Astrocyte (in vitro differentiated cells and primary cell): Measurements from ENCODE around the gene OMD.

Experiments used
- CTCF ChIP-seq: IDR thresholded peaks from 2 replicates; pipeline ENCODE4 v1.5.1; 2011; ENCODE audit warnings: low read depth, mild to moderate bottlenecking, inconsistent platforms, low read length, moderate library complexity; ENCODE audit not compliant: insufficient read depth
- EZH2 ChIP-seq: IDR thresholded peaks from 2 replicates; pipeline ENCODE4 v1.6.1; 2012; ENCODE audit warnings: mild to moderate bottlenecking, low read length, inconsistent platforms; ENCODE audit not compliant: insufficient read depth

- TF ChIP-seq CTCF (no peak), EZH2 (no peak)
These were observed 46.4 kb downstream of the OMD start for GRCh38 chr9:92377876-92378275.
